Endothelial cell of umbilical vein (primary cell): ENCODE data around the gene TAF9. TPM values are rescaled to one million over a fixed set of nuclear protein-coding genes. Genes with fewer than 3 reads are reported as not detected.

Experiments
- BruUV-seq: library from RNA; stranded (reverse); fragments of 400-500 nt; replicated peaks from 2 replicates; lab custom pipeline; 2021; lab: Mats Ljungman, UMichigan
- CTCF ChIA-PET: fragments of 300-600, 350-600 bp; sonication (Branson Sonifier 250); formaldehyde crosslinking; loops from one replicate; lab custom pipeline; 2021; ENCODE audit warnings: antibody characterized with exemption, inconsistent platforms; lab: Charles Lee
- POLR2A ChIA-PET: fragments of 300-600, 350-600 bp; sonication (Branson Sonifier 250); formaldehyde crosslinking; loops from one replicate; lab custom pipeline; 2021; ENCODE audit warnings: antibody characterized with exemption, inconsistent platforms; lab: Charles Lee
- DNase-seq: peaks from one replicate; pipeline ENCODE4 v3.0.0-alpha.2; 2011; ENCODE audit warnings: low read depth, low spot score
- FAIRE-seq: peaks from 2 replicates; lab custom pipeline; 2011; peaks lifted over from hg19 to GRCh38; lab: Jason Lieb, UNC
- H2AFZ ChIP-seq: 2 replicates; pipeline ENCODE4 v1.6.0; 2012; ENCODE audit warnings: low read depth, low read length, control low read depth, inconsistent platforms
- H3K27ac ChIP-seq: 2 replicates; pipeline ENCODE4 v1.5.1; 2011; ENCODE audit warnings: low read depth, mild to moderate bottlenecking, control low read depth, low read length, moderate library complexity; ENCODE audit not compliant: insufficient read depth
- H3K27me3 ChIP-seq, 2 experiments: 2 replicates each; pipeline versions ENCODE4 v1.6.0 to v1.6.1; 2011; ENCODE audit warnings: low read length in 2 of 2, mixed read lengths in 1 of 2; ENCODE audit not compliant: control insufficient read depth in 2 of 2, insufficient read depth in 2 of 2
- H3K36me3 ChIP-seq, 2 experiments: 2 replicates in 1 of 2; 3 replicates in 1 of 2; pipeline ENCODE4 v1.5.1; 2011; ENCODE audit warnings: low read length in 2 of 2, mild to moderate bottlenecking in 1 of 2, moderate library complexity in 1 of 2; ENCODE audit not compliant: control insufficient read depth in 2 of 2, insufficient read depth in 2 of 2; ENCODE audit errors: extremely low read depth in 1 of 2
- H3K4me1 ChIP-seq: 3 replicates; pipeline ENCODE4 v1.5.1; 2011; ENCODE audit warnings: mild to moderate bottlenecking, low read length; ENCODE audit not compliant: control insufficient read depth, insufficient read depth; ENCODE audit errors: extremely low read depth
- H3K4me2 ChIP-seq: 2 replicates; pipeline ENCODE4 v1.6.1; 2011; ENCODE audit warnings: low read length, control low read depth, mixed read lengths; ENCODE audit not compliant: insufficient read depth
- H3K4me3 ChIP-seq, 3 experiments: fragments of 200-600 bp in 1 of 3; sonication (generic), shearing (Covaris generic) in 1 of 3; replicated peaks in 1 of 3; 2 replicates each; pipeline ENCODE4 v1.5.1; 2011 to 2016; ENCODE audit warnings: control low read depth in 3 of 3, low read length in 3 of 3, mild to moderate bottlenecking in 2 of 3, inconsistent platforms in 1 of 3, low read depth in 1 of 3, moderate library complexity in 1 of 3; ENCODE audit not compliant: insufficient read depth in 1 of 3
- H3K79me2 ChIP-seq: 2 replicates; pipeline ENCODE4 v1.6.0; 2012; ENCODE audit warnings: low read length, inconsistent platforms; ENCODE audit not compliant: control insufficient read depth, insufficient read depth
- H3K9ac ChIP-seq: replicated peaks from 2 replicates; pipeline ENCODE3; 2011; ENCODE audit warnings: low read length, control low read depth; ENCODE audit not compliant: insufficient read depth; ENCODE audit errors: extremely low read depth
- H3K9me1 ChIP-seq: replicated peaks from 3 replicates; pipeline ENCODE4 v1.6.0; 2011; ENCODE audit warnings: mild to moderate bottlenecking, low read length; ENCODE audit not compliant: control insufficient read depth, insufficient read depth; ENCODE audit errors: extremely low read depth
- H3K9me3 ChIP-seq: replicated peaks from 2 replicates; pipeline ENCODE4 v1.5.1; 2012; ENCODE audit warnings: low read length, inconsistent platforms; ENCODE audit not compliant: control insufficient read depth, insufficient read depth
- H4K20me1 ChIP-seq: replicated peaks from 2 replicates; pipeline ENCODE3; 2011; ENCODE audit warnings: mild to moderate bottlenecking, low read length; ENCODE audit not compliant: control insufficient read depth, insufficient read depth; ENCODE audit errors: extremely low read depth
- CTCF ChIP-seq, 2 donors: IDR thresholded peaks; 1 replicate in 1 of 2; 2 replicates in 1 of 2; pipeline ENCODE4 v1.5.1; 2011; ENCODE audit warnings: low read length in 2 of 2, mild to moderate bottlenecking in 2 of 2, moderate library complexity in 2 of 2, control low read depth in 1 of 2, inconsistent platforms in 1 of 2, low read depth in 1 of 2; ENCODE audit not compliant: insufficient read depth in 1 of 2; ENCODE audit errors: extremely low read depth in 1 of 2
- EZH2 ChIP-seq: IDR thresholded peaks from 2 replicates; pipeline ENCODE4 v1.6.1; 2012; ENCODE audit warnings: borderline replicate concordance, low read depth, mild to moderate bottlenecking, moderate library complexity, low read length, inconsistent platforms; ENCODE audit not compliant: severe bottlenecking
- FOS ChIP-seq: IDR thresholded peaks from 2 replicates; pipeline ENCODE4 v1.6.1; 2011; ENCODE audit warnings: mild to moderate bottlenecking, low read length, moderate library complexity, borderline replicate concordance; ENCODE audit not compliant: insufficient read depth
- GATA2 ChIP-seq: IDR thresholded peaks from 2 replicates; pipeline ENCODE4 v1.7.0; 2011; ENCODE audit warnings: low read depth, mild to moderate bottlenecking, moderate library complexity, mixed read lengths, low read length; ENCODE audit not compliant: insufficient read length, insufficient read depth
- JUN ChIP-seq: IDR thresholded peaks from 2 replicates; pipeline ENCODE4 v1.6.1; 2011; ENCODE audit warnings: borderline replicate concordance, low read depth; ENCODE audit not compliant: insufficient read length, insufficient read depth
- MAX ChIP-seq: IDR thresholded peaks from 2 replicates; pipeline ENCODE4 v1.6.1; 2011; ENCODE audit not compliant: insufficient read depth, insufficient read length
- MYC ChIP-seq: IDR thresholded peaks from one replicate; pipeline ENCODE4 v1.6.1; 2011; ENCODE audit warnings: mild to moderate bottlenecking, low read depth, low read length
- POLR2A ChIP-seq: IDR thresholded peaks from 2 replicates; pipeline ENCODE4 v1.6.1; 2012; ENCODE audit warnings: low read depth, mild to moderate bottlenecking, control low read depth, low read length
- POLR2AphosphoS5 ChIP-seq: IDR thresholded peaks from 2 replicates; pipeline ENCODE4 v1.6.1; 2012; ENCODE audit warnings: low read depth, mild to moderate bottlenecking, control low read depth, low read length, moderate library complexity; ENCODE audit not compliant: insufficient read depth
- dilution Hi-C: fragments of 300-500 bp; cut with MboI; formaldehyde crosslinking; loops from one replicate; pipeline ENCODE4 v1.15.0; 2019; ENCODE audit warnings: low sequenced_read_pairs; ENCODE audit not compliant: extremely low pct_ligation_motif_present
- intact Hi-C: fragments of 100-400 bp; cut with micrococcal nuclease; formaldehyde crosslinking; loops from one replicate; pipeline ENCODE4 v1.10.0; 2022
- polyA plus RNA-seq, 4 experiments: library from polyadenylated mRNA; depleted of rRNA in 3 of 4; stranded (reverse) in 3 of 4; unstranded in 1 of 4; fragments of >200 nt; gene quantifications; 2 replicates each; pipeline versions ENCODE4 v1.2.1 to v1.2.3, GENCODE V29; 2011 to 2012; ENCODE audit warnings: missing spikeins in 1 of 4
- total RNA-seq: library from RNA; stranded (reverse); gene quantifications from 2 replicates; pipeline ENCODE4 v1.2.3, GENCODE V29; 2021

The TAF9 gene
- total and polyA plus RNA-seq, 2 donors (not counting 3 experiments of a cell fraction or from before 2014, with no cell fraction given): 67.8 to 84.8 TPM

- H3K79me2 ChIP-seq: no peaks in the 10 kb centered on the region
- no peak overlapping the region for H3K9ac ChIP-seq
- intact Hi-C loops (loop anchor here (2.0 kb wide), 2 partner anchors 33 to 101 kb away; partner anchors contain the start of genes AK6, CDK7, RAD17 and TAF9), dilution Hi-C loops (no loop called here)
- H3K4me2 ChIP-seq: no peak overlapping the region
- no peaks in the 10 kb centered on the region for H3K36me3 ChIP-seq
- CTCF ChIA-PET: interaction anchor here (0.9 to 4.5 kb wide), 16 partner anchors 8 to 292 kb away, joined by 3 to 47 read pairs (median 5); partner anchors contain the start of genes CCNB1 and SLC30A5
- H3K27me3 ChIP-seq: no peaks in the 10 kb centered on the region
- BruUV-seq: no TSS peak
- no peaks in the 10 kb centered on the region for H3K9me3 ChIP-seq
- H2AFZ ChIP-seq: peak overlapping the region; percentile 1
- H3K4me1 ChIP-seq: peaks cover 7% of the 10 kb centered on the region
- POLR2A ChIA-PET: no interaction called here
- TF ChIP-seq FOS: no peak
- no peak for TF ChIP-seq MAX
- TF ChIP-seq EZH2: no peak
- TF ChIP-seq MYC: no peak
- no peak for TF ChIP-seq POLR2AphosphoS5
- no peak for TF ChIP-seq CTCF (IDR thresholded peaks at IDR 0.05; ENCODE audit: extremely low read depth in 1 of 2, insufficient read depth in 1 of 2, low read depth in 1 of 2, low read length in 2 of 2)
- TF ChIP-seq JUN: no peak
- no peak for TF ChIP-seq POLR2A
- no peak for TF ChIP-seq GATA2
- no peaks in the 10 kb centered on the region for H3K9me1 ChIP-seq
- no peaks in the 10 kb centered on the region for H4K20me1 ChIP-seq
- H3K27ac ChIP-seq: no peak overlapping the region
- no peak for DNase-seq
- H3K4me3 ChIP-seq: no peak overlapping the region
- no peak for FAIRE-seq
These were observed 33.9 kb downstream of the TAF9 start for GRCh38 chr5:69335341-69335935.
